Measurements from ENCODE around the gene ADAMTS2.

DNA sequence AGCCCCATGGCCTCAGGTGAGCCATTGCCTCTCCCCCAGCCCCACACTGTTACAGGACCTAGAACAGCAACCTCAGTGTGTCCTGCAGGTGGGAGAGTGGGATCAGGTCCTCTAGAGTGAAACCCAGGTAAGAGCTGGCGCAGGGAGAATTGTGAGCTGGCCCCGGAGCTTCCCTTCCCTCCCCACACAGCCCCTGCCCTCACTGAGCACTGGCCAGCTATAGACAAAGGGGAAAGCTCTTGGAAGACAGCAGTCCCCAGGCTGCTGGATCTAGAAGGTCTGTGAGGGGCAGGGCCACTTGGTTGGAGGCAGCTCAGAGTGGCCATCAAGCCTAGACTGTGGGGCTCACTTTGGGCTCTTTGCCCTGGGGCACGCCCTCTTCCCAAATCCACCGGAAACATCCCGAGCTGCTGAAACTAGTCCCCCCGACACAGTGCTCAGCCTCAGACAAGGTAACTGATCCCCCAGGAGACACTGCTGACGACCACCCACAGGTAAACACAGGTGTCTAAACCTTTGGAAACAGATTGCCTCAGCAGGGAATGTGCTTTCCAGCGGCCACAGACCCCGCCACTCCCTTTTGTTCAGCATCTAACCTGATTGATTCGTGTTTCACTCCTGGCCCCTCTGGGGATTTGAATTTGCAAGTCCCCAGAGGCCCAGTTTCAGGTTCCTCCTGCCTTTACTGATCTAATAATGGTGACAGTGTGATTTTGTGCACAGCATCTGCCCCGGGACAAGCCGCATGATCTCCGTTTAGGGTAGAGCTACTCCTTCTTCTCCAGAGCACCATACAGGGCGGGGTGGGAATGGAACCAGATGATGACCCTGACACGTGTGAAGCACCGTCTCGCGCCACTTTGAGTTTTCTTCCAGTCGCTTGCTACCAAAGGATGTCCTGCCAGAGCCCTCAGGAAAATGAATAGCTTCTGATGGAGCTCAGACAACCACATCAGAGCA, 42.2 kb upstream of the ADAMTS2 start:
- TF ChIP-seq, protein P1, sequence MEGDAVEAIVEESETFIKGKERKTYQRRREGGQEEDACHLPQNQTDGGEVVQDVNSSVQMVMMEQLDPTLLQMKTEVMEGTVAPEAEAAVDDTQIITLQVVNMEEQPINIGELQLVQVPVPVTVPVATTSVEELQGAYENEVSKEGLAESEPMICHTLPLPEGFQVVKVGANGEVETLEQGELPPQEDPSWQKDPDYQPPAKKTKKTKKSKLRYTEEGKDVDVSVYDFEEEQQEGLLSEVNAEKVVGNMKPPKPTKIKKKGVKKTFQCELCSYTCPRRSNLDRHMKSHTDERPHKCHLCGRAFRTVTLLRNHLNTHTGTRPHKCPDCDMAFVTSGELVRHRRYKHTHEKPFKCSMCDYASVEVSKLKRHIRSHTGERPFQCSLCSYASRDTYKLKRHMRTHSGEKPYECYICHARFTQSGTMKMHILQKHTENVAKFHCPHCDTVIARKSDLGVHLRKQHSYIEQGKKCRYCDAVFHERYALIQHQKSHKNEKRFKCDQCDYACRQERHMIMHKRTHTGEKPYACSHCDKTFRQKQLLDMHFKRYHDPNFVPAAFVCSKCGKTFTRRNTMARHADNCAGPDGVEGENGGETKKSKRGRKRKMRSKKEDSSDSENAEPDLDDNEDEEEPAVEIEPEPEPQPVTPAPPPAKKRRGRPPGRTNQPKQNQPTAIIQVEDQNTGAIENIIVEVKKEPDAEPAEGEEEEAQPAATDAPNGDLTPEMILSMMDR (IDR thresholded peaks at IDR 0.05) = no peak
- no peak for TF ChIP-seq POLR2A (IDR thresholded peaks at IDR 0.05)
